Cortex of kidney (tissue), 1 donor: ENCODE data around the gene SLC25A25.
"Not testable (repeated sequence)": the region's sequence is repeated elsewhere in the genome, so short reads cannot be mapped to it uniquely, and the experiment has no call there.

ENCODE experiments used
- DNase-seq: peaks from one replicate; lab custom pipeline; 2025; lab: John Stamatoyannopoulos, UW

SLC25A25 gene

GRCh38 chr9:128109050-128109709 lies 41.1 kb downstream of the SLC25A25 start:
- no peak for DNase-seq

- not testable (repeated sequence) for DNase-seq
Observed at GRCh38 chr9:128111726-128112125, 43.7 kb downstream of the SLC25A25 start.

GRCh38 chr9:128113526-128114325 lies 45.7 kb downstream of the SLC25A25 start:
- DNase-seq, result no peak

- DNase-seq, result no peak
Observed at GRCh38 chr9:128114326-128115186, 46.5 kb downstream of the SLC25A25 start.

- no peak for DNase-seq
Observed at GRCh38 chr9:128115187-128116103, 47.4 kb downstream of the SLC25A25 start.

- no peak for DNase-seq
Observed at GRCh38 chr9:128116104-128117083, 48.4 kb downstream of the SLC25A25 start.

GRCh38 chr9:128117613-128118471 lies 49.8 kb downstream of the SLC25A25 start:
- DNase-seq, result no peak

- DNase-seq, result no peak
Observed at GRCh38 chr9:128118472-128118857, 50.4 kb downstream of the SLC25A25 start.

GRCh38 chr9:128118971-128119665 lies 51.1 kb downstream of the SLC25A25 start:
- DNase-seq, result no peak

- no peak for DNase-seq
Observed at GRCh38 chr9:128120061-128120740, 52.2 kb downstream of the SLC25A25 start.

- no peak for DNase-seq
Observed at GRCh38 chr9:128120741-128121465, 52.9 kb downstream of the SLC25A25 start.

GRCh38 chr9:128121466-128121810 lies 53.4 kb downstream of the SLC25A25 start:
- DNase-seq, result no peak

- DNase-seq, result no peak
Observed at GRCh38 chr9:128121924-128122808, 54.1 kb downstream of the SLC25A25 start.

- no peak for DNase-seq
Observed at GRCh38 chr9:128122809-128123175, 54.8 kb downstream of the SLC25A25 start.

GRCh38 chr9:128123451-128124080 lies 55.5 kb downstream of the SLC25A25 start:
- no peak for DNase-seq

GRCh38 chr9:128124451-128124850 lies 56.4 kb downstream of the SLC25A25 start:
- no peak for DNase-seq
